Measurements from ENCODE around the gene FTL. TPM values are rescaled to one million over a fixed set of nuclear protein-coding genes. Genes with fewer than 3 reads are reported as not detected.

The FTL gene
- total RNA-seq (8,878 and 9,969 TPM in 2 replicates), polyA plus RNA-seq (13,723 and 15,987 TPM in 2 replicates)

GRCh38 chr19:48965040-48965805 lies at the start of gene FTL:
Gene FTL, plus strand, starts transcription at chr19:48965309. Its CDS starts 199 bp downstream, at chr19:48965508.
- no peaks in the 10 kb centered on the region for H3K27me3 ChIP-seq
- under 1% methylated on average over 45 of the region's 52 CpGs for WGBS (ENCODE audit: low lambda C conversion rate, missing lambda C conversion rate)
- TF ChIP-seq, protein P1, sequence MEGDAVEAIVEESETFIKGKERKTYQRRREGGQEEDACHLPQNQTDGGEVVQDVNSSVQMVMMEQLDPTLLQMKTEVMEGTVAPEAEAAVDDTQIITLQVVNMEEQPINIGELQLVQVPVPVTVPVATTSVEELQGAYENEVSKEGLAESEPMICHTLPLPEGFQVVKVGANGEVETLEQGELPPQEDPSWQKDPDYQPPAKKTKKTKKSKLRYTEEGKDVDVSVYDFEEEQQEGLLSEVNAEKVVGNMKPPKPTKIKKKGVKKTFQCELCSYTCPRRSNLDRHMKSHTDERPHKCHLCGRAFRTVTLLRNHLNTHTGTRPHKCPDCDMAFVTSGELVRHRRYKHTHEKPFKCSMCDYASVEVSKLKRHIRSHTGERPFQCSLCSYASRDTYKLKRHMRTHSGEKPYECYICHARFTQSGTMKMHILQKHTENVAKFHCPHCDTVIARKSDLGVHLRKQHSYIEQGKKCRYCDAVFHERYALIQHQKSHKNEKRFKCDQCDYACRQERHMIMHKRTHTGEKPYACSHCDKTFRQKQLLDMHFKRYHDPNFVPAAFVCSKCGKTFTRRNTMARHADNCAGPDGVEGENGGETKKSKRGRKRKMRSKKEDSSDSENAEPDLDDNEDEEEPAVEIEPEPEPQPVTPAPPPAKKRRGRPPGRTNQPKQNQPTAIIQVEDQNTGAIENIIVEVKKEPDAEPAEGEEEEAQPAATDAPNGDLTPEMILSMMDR (IDR thresholded peaks at IDR 0.05; ENCODE audit: poor library complexity) = no peak
- no peak for TF ChIP-seq EZH2 (IDR thresholded peaks at IDR 0.05; ENCODE audit: borderline replicate concordance)
- TF ChIP-seq EZH2phosphoT487 (IDR thresholded peaks at IDR 0.05; ENCODE audit: low read depth, severe bottlenecking, unreplicated experiment) = no peak
- peaks cover 27% of the 10 kb centered on the region for H3K4me1 ChIP-seq (ENCODE audit: insufficient read depth)
- H3K4me3 ChIP-seq = peak within 1 kb of the TSS; percentile 83
- no peak within 1 kb of the TSS for H2AFZ ChIP-seq
- H3K79me2 ChIP-seq = peaks cover 20% of the 10 kb centered on the region
- peak; percentile 97 for DNase-seq (ENCODE audit: low spot score)
- H3K36me3 ChIP-seq (replicated peaks; ENCODE audit: insufficient read depth, low read depth) = no peaks in the 10 kb centered on the region
- peaks cover 21% of the 10 kb centered on the region for H4K20me1 ChIP-seq (ENCODE audit: insufficient read depth, poor library complexity, severe bottlenecking)
- peak within 1 kb of the TSS; percentile 85 for H3K4me2 ChIP-seq
- no peaks in the 10 kb centered on the region for H3K9me3 ChIP-seq (ENCODE audit: low read depth)
- H3K9me2 ChIP-seq (replicated peaks; ENCODE audit: insufficient read depth) = no peaks in the 10 kb centered on the region
- H3K27ac ChIP-seq = peak within 1 kb of the TSS; percentile 100

GRCh38 chr19:48915757-48916156 lies 49.4 kb upstream of the FTL start:
- no peaks in the 10 kb centered on the region for H3K79me2 ChIP-seq
- DNase-seq (ENCODE audit: low spot score) = no peak
- no peaks in the 10 kb centered on the region for H3K27me3 ChIP-seq
- WGBS (ENCODE audit: low lambda C conversion rate, missing lambda C conversion rate) = 83% methylated on average over 8 of the region's 8 CpGs
- no peaks in the 10 kb centered on the region for H3K9me3 ChIP-seq (ENCODE audit: low read depth)
- no peaks in the 10 kb centered on the region for H3K4me1 ChIP-seq (ENCODE audit: insufficient read depth)
- H3K4me3 ChIP-seq = no peak overlapping the region
- H3K27ac ChIP-seq = no peak overlapping the region
- TF ChIP-seq EZH2 (IDR thresholded peaks at IDR 0.05; ENCODE audit: borderline replicate concordance) = no peak
- TF ChIP-seq, protein P1 (IDR thresholded peaks at IDR 0.05; ENCODE audit: poor library complexity) = no peak
- TF ChIP-seq EZH2phosphoT487 (IDR thresholded peaks at IDR 0.05; ENCODE audit: low read depth, severe bottlenecking, unreplicated experiment) = no peak
- H3K36me3 ChIP-seq (replicated peaks; ENCODE audit: insufficient read depth, low read depth) = no peaks in the 10 kb centered on the region
- no peaks in the 10 kb centered on the region for H3K9me2 ChIP-seq (replicated peaks; ENCODE audit: insufficient read depth)
- no peak overlapping the region for H2AFZ ChIP-seq
- no peaks in the 10 kb centered on the region for H4K20me1 ChIP-seq (ENCODE audit: insufficient read depth, poor library complexity, severe bottlenecking)
- no peak overlapping the region for H3K4me2 ChIP-seq

- H3K79me2 ChIP-seq = no peaks in the 10 kb centered on the region
These were observed 47.0 kb upstream of the FTL start for GRCh38 chr19:48918071-48918470.

More at GRCh38 chr19:48918071-48918470, 47.0 kb upstream of the FTL start:
- no peak for DNase-seq (ENCODE audit: low spot score)
- Histone ChIP-seq H3K4me3 (no peak overlapping the region), H3K4me2 (no peak overlapping the region), H2AFZ (no peak overlapping the region), H3K27me3 (no peaks in the 10 kb centered on the region), H3K27ac (no peak overlapping the region), H3K4me1 (ENCODE audit: insufficient read depth) (no peaks in the 10 kb centered on the region), H3K36me3 (replicated peaks; ENCODE audit: insufficient read depth, low read depth) (no peaks in the 10 kb centered on the region), H4K20me1 (ENCODE audit: insufficient read depth, poor library complexity, severe bottlenecking) (no peaks in the 10 kb centered on the region), H3K9me3 (ENCODE audit: low read depth) (no peaks in the 10 kb centered on the region), H3K9me2 (replicated peaks; ENCODE audit: insufficient read depth) (no peaks in the 10 kb centered on the region)
- TF ChIP-seq EZH2phosphoT487 (IDR thresholded peaks at IDR 0.05; ENCODE audit: low read depth, severe bottlenecking, unreplicated experiment) = no peak
- no peak for TF ChIP-seq EZH2 (IDR thresholded peaks at IDR 0.05; ENCODE audit: borderline replicate concordance)
- TF ChIP-seq, protein P1 (IDR thresholded peaks at IDR 0.05; ENCODE audit: poor library complexity) = no peak
- 96% methylated on average over 6 of the region's 6 CpGs for WGBS (ENCODE audit: low lambda C conversion rate, missing lambda C conversion rate)
